Measurements from ENCODE around the gene NPY1R. TPM values are rescaled to one million over a fixed set of nuclear protein-coding genes. Genes with fewer than 3 reads are reported as not detected.
A peak's percentile ranks its signal among the peaks of the same experiment; 100 is the strongest.

The NPY1R gene
- total RNA-seq = 0.07 and 0.14 TPM in 2 replicates

GRCh38 chr4:163332526-163333406 lies at the start of gene NPY1R:
Gene NPY1R (minus strand): TSS chr4:163332596. CDS start chr4:163326554, 6,042 bp downstream.
- peak; percentile 45 for DNase-seq (ENCODE audit: low read depth, low spot score)

- DNase-seq (ENCODE audit: low read depth, low spot score) = no peak
Measured at GRCh38 chr4:163380703-163381102, 48.3 kb upstream of the NPY1R start.

GRCh38 chr4:163378661-163379060 lies 46.3 kb upstream of the NPY1R start:
- no peak for DNase-seq (ENCODE audit: low read depth, low spot score)

- DNase-seq (ENCODE audit: low read depth, low spot score) = no peak
Measured at GRCh38 chr4:163372029-163372428, 39.6 kb upstream of the NPY1R start.

- DNase-seq (ENCODE audit: low read depth, low spot score) = no peak
Measured at GRCh38 chr4:163367651-163368050, 35.3 kb upstream of the NPY1R start.

GRCh38 chr4:163356104-163356503 lies 23.7 kb upstream of the NPY1R start:
- DNase-seq (ENCODE audit: low read depth, low spot score) = no peak

GRCh38 chr4:163353054-163353453 lies 20.7 kb upstream of the NPY1R start:
- no peak for DNase-seq (ENCODE audit: low read depth, low spot score)

- DNase-seq (ENCODE audit: low read depth, low spot score) = no peak
Measured at GRCh38 chr4:163350672-163351071, 18.3 kb upstream of the NPY1R start.

- DNase-seq (ENCODE audit: low read depth, low spot score) = no peak
Measured at GRCh38 chr4:163344147-163345125, 12.0 kb upstream of the NPY1R start.

GRCh38 chr4:163343604-163344146 lies 11.3 kb upstream of the NPY1R start, which contains the start of gene NPY5R:
Gene NPY5R (plus strand): TSS chr4:163343892. CDS start chr4:163350274, 6,382 bp downstream.
- DNase-seq (ENCODE audit: low read depth, low spot score) = no peak

GRCh38 chr4:163335384-163335783 lies 3.0 kb upstream of the NPY1R start:
- no peak for DNase-seq (ENCODE audit: low read depth, low spot score)

- no peak for DNase-seq (ENCODE audit: low read depth, low spot score)
Measured at GRCh38 chr4:163331629-163332376, 593 bp downstream of the NPY1R start.

- no peak for DNase-seq (ENCODE audit: low read depth, low spot score)
Measured at GRCh38 chr4:163330916-163331628, 1.3 kb downstream of the NPY1R start.

- no peak for DNase-seq (ENCODE audit: low read depth, low spot score)
Measured at GRCh38 chr4:163317110-163317509, 15.3 kb downstream of the NPY1R start.

GRCh38 chr4:163309466-163309865 lies 22.9 kb downstream of the NPY1R start:
- no peak for DNase-seq (ENCODE audit: low read depth, low spot score)

- no peak for DNase-seq (ENCODE audit: low read depth, low spot score)
Measured at GRCh38 chr4:163303069-163303468, 29.3 kb downstream of the NPY1R start.

- DNase-seq (ENCODE audit: low read depth, low spot score) = no peak
Measured at GRCh38 chr4:163300445-163300844, 32.0 kb downstream of the NPY1R start.

GRCh38 chr4:163295138-163295537 lies 37.3 kb downstream of the NPY1R start:
- no peak for DNase-seq (ENCODE audit: low read depth, low spot score)

- DNase-seq (ENCODE audit: low read depth, low spot score) = no peak
Measured at GRCh38 chr4:163284304-163284703, 48.1 kb downstream of the NPY1R start.
